ENCODE data around the gene SMNDC1. TPM values are rescaled to one million over a fixed set of nuclear protein-coding genes. Genes with fewer than 3 reads are reported as not detected.
A peak's percentile ranks its signal among the peaks of the same experiment; 100 is the strongest.

Gene SMNDC1
- total RNA-seq, 4 donors from 2014 or later, result 12.0 to 20.4 (median 17.4) TPM

- H3K36me3 ChIP-seq, result no peaks in the 10 kb centered on the region
- H3K9me3 ChIP-seq, result no peaks in the 10 kb centered on the region
- 78 to 79% methylated on average over 2 of the region's 2 CpGs for WGBS, 2 donors (ENCODE audit: low coverage in 1 of 2)
- TF ChIP-seq POLR2A (IDR thresholded peaks at IDR 0.05), result no peak
- TF ChIP-seq POLR2AphosphoS5 (IDR thresholded peaks at IDR 0.05), result no peak
- no peak for TF ChIP-seq CTCF (IDR thresholded peaks at IDR 0.05)
- TF ChIP-seq EP300 (IDR thresholded peaks at IDR 0.05), result no peak
- H3K27ac ChIP-seq, result no peak overlapping the region
- H3K27me3 ChIP-seq, result no peaks in the 10 kb centered on the region
- no peak for ATAC-seq
- peaks cover 0 to 4% (median 0%) of the 10 kb centered on the region in 3 donors for H3K4me1 ChIP-seq
- no peak overlapping the region for H3K4me3 ChIP-seq
Observed at GRCh38 chr10:110312206-110312605, 7.5 kb upstream of the SMNDC1 start.

DNA sequence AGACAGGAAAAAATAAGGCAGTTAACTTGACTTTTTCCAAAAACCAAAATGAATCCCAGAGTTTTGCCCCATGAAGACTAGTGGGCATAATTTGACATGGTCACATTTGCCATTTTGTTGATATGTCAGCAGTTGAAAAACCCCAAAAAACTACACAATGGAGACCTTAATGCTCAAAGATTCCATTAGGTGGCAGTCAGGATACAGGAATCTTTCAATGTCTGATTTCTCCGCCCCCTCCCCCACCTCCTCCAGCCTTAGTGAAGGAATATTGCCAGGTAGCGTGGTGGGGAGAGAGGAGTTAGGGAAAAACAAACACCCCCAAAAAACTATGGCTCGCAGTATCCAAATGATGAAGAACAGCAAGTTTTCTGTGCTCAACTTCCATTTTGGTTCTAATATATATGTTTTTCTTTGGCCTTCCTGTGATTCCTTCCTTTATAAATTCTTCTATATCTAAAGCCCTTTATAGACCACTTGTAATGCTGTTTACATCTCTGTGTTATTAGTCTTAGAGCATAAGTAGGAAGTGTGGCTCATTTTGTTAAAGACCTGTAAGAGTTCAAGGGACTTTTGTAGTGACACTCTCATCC lies 6.7 kb upstream of the SMNDC1 start:
- no peak overlapping the region for H3K27ac ChIP-seq
- TF ChIP-seq POLR2AphosphoS5 (IDR thresholded peaks at IDR 0.05) (no peak), EP300 (IDR thresholded peaks at IDR 0.05) (no peak), CTCF (IDR thresholded peaks at IDR 0.05) (peak; percentile 40 to 76 (median 68))
- no peaks in the 10 kb centered on the region for H3K36me3 ChIP-seq
- no peaks in the 10 kb centered on the region for H3K9me3 ChIP-seq
- H3K27me3 ChIP-seq, result no peaks in the 10 kb centered on the region
- WGBS, 2 donors (ENCODE audit: low coverage in 1 of 2), result 3 to 6% methylated on average over 3 of the region's 3 CpGs
- no peak overlapping the region for H3K4me3 ChIP-seq
- peaks cover 0 to 5% (median 0%) of the 10 kb centered on the region in 3 donors for H3K4me1 ChIP-seq
- ATAC-seq, result peak; percentile 63

DNA sequence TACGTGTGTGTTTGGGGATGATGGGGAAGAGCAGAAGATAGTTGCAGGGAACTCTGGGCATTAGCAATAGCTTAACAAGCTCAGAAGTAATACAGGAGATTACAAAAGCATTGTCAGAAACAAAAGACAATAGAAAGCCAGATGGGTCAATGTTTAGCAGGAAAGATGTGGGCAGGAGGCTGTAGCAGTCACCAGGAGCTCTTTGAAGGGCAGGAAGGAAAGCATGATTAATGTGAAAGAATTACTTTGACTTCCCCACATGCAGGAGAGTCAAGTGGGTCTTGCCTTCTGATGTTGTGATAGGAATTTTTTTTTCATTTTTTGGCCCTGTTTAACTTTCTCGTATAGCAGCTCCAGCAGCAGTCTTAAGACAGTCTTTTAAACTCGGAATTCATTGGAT lies 6.0 kb upstream of the SMNDC1 start:
- TF ChIP-seq POLR2A (IDR thresholded peaks at IDR 0.05) (no peak), POLR2AphosphoS5 (IDR thresholded peaks at IDR 0.05) (no peak), EP300 (IDR thresholded peaks at IDR 0.05) (no peak), CTCF (IDR thresholded peaks at IDR 0.05) (no peak)
- Histone ChIP-seq H3K36me3 (no peaks in the 10 kb centered on the region), H3K27ac (no peak overlapping the region), H3K27me3 (no peaks in the 10 kb centered on the region), H3K4me1 (peaks cover 0 to 12% (median 0%) of the 10 kb centered on the region in 3 donors), H3K9me3 (no peaks in the 10 kb centered on the region), H3K4me3 (no peak overlapping the region)
- WGBS, 2 donors (ENCODE audit: low coverage in 1 of 2), result 38 to 46% methylated on average over 3 of the region's 3 CpGs
- no peak for ATAC-seq

DNA sequence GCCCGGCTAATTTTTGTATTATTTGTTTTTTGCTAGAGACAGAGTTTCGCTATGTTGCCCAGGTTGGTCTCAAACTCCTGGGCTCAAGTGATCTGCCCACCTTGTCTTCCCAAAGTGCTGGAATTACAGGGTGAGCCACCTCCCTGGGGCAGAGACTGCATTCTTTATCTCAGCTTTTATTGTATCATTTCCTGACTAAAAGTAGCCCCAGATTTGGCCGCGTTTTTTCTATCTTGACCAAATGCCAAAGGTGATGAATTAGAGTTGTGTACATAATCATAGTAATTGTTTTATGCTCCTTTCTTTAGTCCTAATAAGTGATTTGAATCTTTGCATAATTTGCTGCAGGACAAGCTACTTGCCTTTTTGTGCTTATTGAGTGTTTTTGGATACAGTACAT lies 3.1 kb upstream of the SMNDC1 start:
- Histone ChIP-seq H3K27me3 (no peaks in the 10 kb centered on the region), H3K4me3 (no peak overlapping the region), H3K4me1 (peaks cover 5 to 31% (median 5%) of the 10 kb centered on the region in 3 donors), H3K36me3 (peaks cover 0 to 6% of the 10 kb centered on the region in 2 donors), H3K9me3 (no peaks in the 10 kb centered on the region), H3K27ac (no peak overlapping the region)
- WGBS, 2 donors (ENCODE audit: low coverage in 1 of 2), result 20 to 61% methylated on average over 1 to 4 of the region's 4 CpGs
- no peak for ATAC-seq
- TF ChIP-seq EP300 (IDR thresholded peaks at IDR 0.05), result no peak
- no peak for TF ChIP-seq CTCF (IDR thresholded peaks at IDR 0.05)
- no peak for TF ChIP-seq POLR2AphosphoS5 (IDR thresholded peaks at IDR 0.05)
- no peak for TF ChIP-seq POLR2A (IDR thresholded peaks at IDR 0.05)

GRCh38 chr10:110306452-110306768 lies 1.7 kb upstream of the SMNDC1 start:
- no peaks in the 10 kb centered on the region for H3K9me3 ChIP-seq
- TF ChIP-seq POLR2A (IDR thresholded peaks at IDR 0.05) (no peak), EP300 (IDR thresholded peaks at IDR 0.05) (no peak), CTCF (IDR thresholded peaks at IDR 0.05) (no peak), POLR2AphosphoS5 (IDR thresholded peaks at IDR 0.05) (no peak)
- H3K27me3 ChIP-seq, result no peaks in the 10 kb centered on the region
- peaks cover 6 to 20% of the 10 kb centered on the region in 2 donors for H3K36me3 ChIP-seq
- peak overlapping the region in 2 of 4 donors; percentile 92 to 99 for H3K27ac ChIP-seq
- H3K4me1 ChIP-seq, result peaks cover 7 to 42% (median 11%) of the 10 kb centered on the region in 3 donors
- no peak overlapping the region for H3K4me3 ChIP-seq
- ATAC-seq, result no peak
- 0 to 15% methylated on average over 2 of the region's 2 CpGs for WGBS, 2 donors (ENCODE audit: low coverage in 1 of 2)

Measured in gastroesophageal sphincter (tissue), 4 donors.